GM12801 (cell line): Measurements from ENCODE around the gene NLGN4X.

Experiments used
- TF ChIP-seq, protein P1 (sequence below): IDR thresholded peaks from one replicate; pipeline ENCODE4 v1.5.1; 2011; ENCODE audit warnings: control low read depth; ENCODE audit not compliant: insufficient read length; ENCODE audit errors: extremely low read depth

The NLGN4X gene

GRCh38 chrX:6095469-6095868, 133.2 kb downstream of the NLGN4X start:
- TF ChIP-seq, protein P1, sequence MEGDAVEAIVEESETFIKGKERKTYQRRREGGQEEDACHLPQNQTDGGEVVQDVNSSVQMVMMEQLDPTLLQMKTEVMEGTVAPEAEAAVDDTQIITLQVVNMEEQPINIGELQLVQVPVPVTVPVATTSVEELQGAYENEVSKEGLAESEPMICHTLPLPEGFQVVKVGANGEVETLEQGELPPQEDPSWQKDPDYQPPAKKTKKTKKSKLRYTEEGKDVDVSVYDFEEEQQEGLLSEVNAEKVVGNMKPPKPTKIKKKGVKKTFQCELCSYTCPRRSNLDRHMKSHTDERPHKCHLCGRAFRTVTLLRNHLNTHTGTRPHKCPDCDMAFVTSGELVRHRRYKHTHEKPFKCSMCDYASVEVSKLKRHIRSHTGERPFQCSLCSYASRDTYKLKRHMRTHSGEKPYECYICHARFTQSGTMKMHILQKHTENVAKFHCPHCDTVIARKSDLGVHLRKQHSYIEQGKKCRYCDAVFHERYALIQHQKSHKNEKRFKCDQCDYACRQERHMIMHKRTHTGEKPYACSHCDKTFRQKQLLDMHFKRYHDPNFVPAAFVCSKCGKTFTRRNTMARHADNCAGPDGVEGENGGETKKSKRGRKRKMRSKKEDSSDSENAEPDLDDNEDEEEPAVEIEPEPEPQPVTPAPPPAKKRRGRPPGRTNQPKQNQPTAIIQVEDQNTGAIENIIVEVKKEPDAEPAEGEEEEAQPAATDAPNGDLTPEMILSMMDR, result no peak

- TF ChIP-seq, protein P1, result no peak
Observed at GRCh38 chrX:6074532-6074931, 154.1 kb downstream of the NLGN4X start.

GRCh38 chrX:6071731-6072130, 156.9 kb downstream of the NLGN4X start:
- TF ChIP-seq, protein P1, result no peak

DNA sequence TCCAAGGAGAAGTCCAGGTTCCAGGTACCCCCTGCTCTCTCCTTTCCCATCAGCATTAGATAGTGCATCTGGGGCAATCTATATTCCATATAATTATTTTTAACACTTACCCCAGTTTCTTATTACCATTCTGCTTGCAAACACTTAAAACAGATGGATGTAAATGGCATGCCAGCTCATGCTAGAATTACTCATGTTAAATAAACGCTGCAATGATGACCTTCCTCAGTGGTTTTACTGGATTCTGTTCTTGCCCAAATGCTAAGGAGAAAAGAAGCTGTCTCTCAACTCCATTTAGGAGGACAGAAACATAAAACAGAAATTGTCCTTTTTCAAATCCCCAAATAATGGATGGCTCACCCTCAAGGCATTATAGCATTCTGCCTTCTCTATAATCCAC, 161.1 kb downstream of the NLGN4X start:
- TF ChIP-seq, protein P1, result no peak

GRCh38 chrX:6053141-6053540, 175.5 kb downstream of the NLGN4X start:
- TF ChIP-seq, protein P1, result no peak

GRCh38 chrX:6052111-6052745, 176.4 kb downstream of the NLGN4X start:
- TF ChIP-seq, protein P1, result no peak

GRCh38 chrX:6049132-6049531, 179.5 kb downstream of the NLGN4X start:
- TF ChIP-seq, protein P1, result no peak
